GM19397 (cell line): ENCODE results near the gene FLT3LG.

Experiments
- ATAC-seq: cut with Tn5 transposase; IDR thresholded peaks from one replicate; pipeline ENCODE4 v1.9.1; 2021; ENCODE audit warnings: mild to moderate bottlenecking, moderate library complexity; ENCODE audit not compliant: unreplicated experiment

FLT3LG gene

GRCh38 chr19:49507803-49508494 lies 33.9 kb downstream of the FLT3LG start:
- ATAC-seq = no peak

- no peak for ATAC-seq
Measured at GRCh38 chr19:49512970-49513745, 39.1 kb downstream of the FLT3LG start.

- no peak for ATAC-seq
Measured at GRCh38 chr19:49513746-49514118, 39.7 kb downstream of the FLT3LG start.

GRCh38 chr19:49514151-49514550 lies 40.1 kb downstream of the FLT3LG start:
- no peak for ATAC-seq

GRCh38 chr19:49515767-49516166 lies 41.8 kb downstream of the FLT3LG start:
- ATAC-seq = no peak

- no peak for ATAC-seq
Measured at GRCh38 chr19:49518033-49518432, 44.0 kb downstream of the FLT3LG start.

GRCh38 chr19:49520705-49521319 lies 46.8 kb downstream of the FLT3LG start:
- no peak for ATAC-seq

- no peak for ATAC-seq
Measured at GRCh38 chr19:49524812-49525455, 50.9 kb downstream of the FLT3LG start.

GRCh38 chr19:49528211-49528771 lies 54.3 kb downstream of the FLT3LG start:
- ATAC-seq = no peak

- no peak for ATAC-seq
Measured at GRCh38 chr19:49530708-49531107, 56.7 kb downstream of the FLT3LG start.

GRCh38 chr19:49533551-49534488 lies 59.8 kb downstream of the FLT3LG start:
- ATAC-seq = peak; percentile 68

- no peak for ATAC-seq
Measured at GRCh38 chr19:49534632-49535385, 60.8 kb downstream of the FLT3LG start.
